HepG2 (cell line): Measurements from ENCODE around the gene TNFRSF21. TPM values are rescaled to one million over a fixed set of nuclear protein-coding genes. Genes with fewer than 3 reads are reported as not detected.

ENCODE experiments used
- CBX2 ChIP-seq, 2 experiments: fragments of 200-600 bp in 1 of 2; sonication (generic); formaldehyde crosslinking in 1 of 2; IDR thresholded peaks; 2 replicates each; pipeline versions ENCODE4 v1.7.0 to v1.8.1; 2018 to 2022; ENCODE audit warnings: low read depth in 2 of 2, low read length in 1 of 2, mild to moderate bottlenecking in 1 of 2, missing genetic modification reagents in 1 of 2
- ETS1 ChIP-seq: sonication (generic); formaldehyde crosslinking; IDR thresholded peaks from 2 replicates; pipeline ENCODE4 v1.4.0; 2020; ENCODE audit warnings: missing genetic modification reagents
- KIAA2018 ChIP-seq: sonication (generic); formaldehyde crosslinking; IDR thresholded peaks from 2 replicates; pipeline ENCODE4 v1.5.0; 2020; ENCODE audit warnings: mild to moderate bottlenecking, missing genetic modification reagents, borderline replicate concordance
- POLR2AphosphoS5 ChIP-seq: IDR thresholded peaks from 2 replicates; pipeline ENCODE4 v1.6.1; 2012; ENCODE audit warnings: low read depth, low read length
- PRPF4 ChIP-seq: fragments of 200-400 bp; formaldehyde crosslinking; IDR thresholded peaks from 2 replicates; pipeline ENCODE4 v1.6.1; 2016; ENCODE audit warnings: low read length, low read depth; ENCODE audit not compliant: poor library complexity, severe bottlenecking
- RELA ChIP-seq: sonication (generic); formaldehyde crosslinking; IDR thresholded peaks from 2 replicates; pipeline ENCODE4 v1.4.0; 2020; ENCODE audit warnings: missing genetic modification reagents
- SAFB2 ChIP-seq: sonication (generic); formaldehyde crosslinking; IDR thresholded peaks from 2 replicates; pipeline ENCODE4 v1.5.1; 2020; ENCODE audit warnings: missing genetic modification reagents, low read depth, mild to moderate bottlenecking, borderline replicate concordance
- ZFP41 ChIP-seq: sonication (generic); formaldehyde crosslinking; IDR thresholded peaks from 2 replicates; pipeline ENCODE4 v1.4.0; 2020; ENCODE audit warnings: mild to moderate bottlenecking, missing genetic modification reagents, borderline replicate concordance
- ZNF337 ChIP-seq: sonication (generic); formaldehyde crosslinking; IDR thresholded peaks from 2 replicates; pipeline ENCODE4 v1.5.1; 2020; ENCODE audit warnings: missing genetic modification reagents, low read depth, mild to moderate bottlenecking, borderline replicate concordance
- ZNF556 ChIP-seq: sonication (generic); formaldehyde crosslinking; IDR thresholded peaks from 2 replicates; pipeline ENCODE4 v1.4.0; 2020; ENCODE audit warnings: mild to moderate bottlenecking, missing genetic modification reagents, borderline replicate concordance
- ZNF703 ChIP-seq: sonication (generic); formaldehyde crosslinking; IDR thresholded peaks from 2 replicates; pipeline ENCODE4 v1.5.1; 2020; ENCODE audit warnings: missing genetic modification reagents, mild to moderate bottlenecking, moderate library complexity, borderline replicate concordance
- polyA plus RNA-seq, 8 experiments: library from polyadenylated mRNA; depleted of rRNA in 3 of 8; stranded (reverse) in 7 of 8; unstranded in 1 of 8; fragments of >200 nt; fragmentation: Illumina TruSeq in 4 of 8; extraction: Trizol in 4 of 8; gene quantifications; 2 replicates each; pipeline versions ENCODE4 v1.2.1 to v1.2.3, GENCODE V29; 2011 to 2016; ENCODE audit warnings: low read depth in 4 of 8, missing spikeins in 1 of 8, mixed read lengths in 1 of 8; ENCODE audit not compliant: insufficient read depth in 1 of 8
- total RNA-seq, 5 experiments: library from RNA; depleted of rRNA; stranded (reverse); fragments of >200 nt; fragmentation: Illumina TruSeq; extraction: Trizol; gene quantifications; 2 replicates each; pipeline ENCODE4 v1.2.3, GENCODE V29; 2016; ENCODE audit warnings: low read depth in 1 of 5

TNFRSF21 gene
- total and polyA plus RNA-seq, 2 of the 13 experiments (the other 11 are each of a cell fraction or from before 2014, with no cell fraction given), result 24.8 to 46.3 TPM

- TF ChIP-seq KIAA2018, result no peak
- TF ChIP-seq SAFB2 (CRISPR knock-in tag), result no peak
- TF ChIP-seq ZFP41 (CRISPR knock-in tag), result no peak
- TF ChIP-seq ZNF556 (CRISPR knock-in tag), result no peak
- TF ChIP-seq CBX2 (IDR thresholded peaks at IDR 0.05; ENCODE audit: low read depth, low read length), result no peak
- no peak for TF ChIP-seq CBX2 (CRISPR knock-in tag; IDR thresholded peaks at IDR 0.05; ENCODE audit: low read depth)
- no peak for TF ChIP-seq PRPF4
- TF ChIP-seq ZNF337 (CRISPR knock-in tag), result no peak
- no peak for TF ChIP-seq RELA (CRISPR knock-in tag)
- no peak for TF ChIP-seq ZNF703
- no peak for TF ChIP-seq ETS1
- no peak for TF ChIP-seq POLR2AphosphoS5
Observed at GRCh38 chr6:47200536-47201334, 109.0 kb downstream of the TNFRSF21 start (continued).
